GM23248 (cell line): ENCODE data around the gene PPP1R12B.
"Not testable (repeated sequence)": the region's sequence is repeated elsewhere in the genome, so short reads cannot be mapped to it uniquely, and the experiment has no call there.

Experiments used
- EZH2 ChIP-seq: fragments of 200-600 bp; sonication (generic); IDR thresholded peaks from 2 replicates; pipeline ENCODE4 v1.6.1; 2018; ENCODE audit warnings: antibody characterized with exemption, mild to moderate bottlenecking; ENCODE audit not compliant: insufficient read depth, poor library complexity, severe bottlenecking
- EZH2phosphoT487 ChIP-seq: fragments of 200-600 bp; sonication (generic); IDR thresholded peaks from 2 replicates; pipeline ENCODE4 v1.6.1; 2018; ENCODE audit warnings: antibody characterized with exemption, moderate library complexity, mild to moderate bottlenecking, low read depth; ENCODE audit not compliant: insufficient read depth

GRCh38 chr1:202550088-202550487 lies 201.6 kb downstream of the PPP1R12B start:
- TF ChIP-seq EZH2phosphoT487, EZH2: not testable (repeated sequence)
